ENCODE measurements around the gene CALCOCO1. TPM values are rescaled to one million over a fixed set of nuclear protein-coding genes. Genes with fewer than 3 reads are reported as not detected.

Gene CALCOCO1
- total and polyA plus RNA-seq, 2 experiments from 2014 or later = 155 to 243 TPM

GRCh38 chr12:53729644-53730043, 2.4 kb upstream of the CALCOCO1 start:
- no peak overlapping the region for H2AFZ ChIP-seq
- H3K4me2 ChIP-seq (ENCODE audit: unreplicated experiment) = no peak overlapping the region
- DNase-seq = peak; percentile 27
- H3K36me3 ChIP-seq (ENCODE audit: low read depth) = peaks cover 4% of the 10 kb centered on the region
- no peaks in the 10 kb centered on the region for H3K9me3 ChIP-seq (ENCODE audit: low read depth)
- TF ChIP-seq EZH2phosphoT487 (IDR thresholded peaks at IDR 0.05; ENCODE audit: insufficient read depth, low read depth) (no peak), EZH2 (IDR thresholded peaks at IDR 0.05; ENCODE audit: insufficient read depth, poor library complexity, severe bottlenecking) (no peak)
- peaks cover 25% of the 10 kb centered on the region for H3K79me2 ChIP-seq (ENCODE audit: insufficient read depth)
- in situ Hi-C loops (cut with MboI) = no loop called here
- H3K27ac ChIP-seq = no peak overlapping the region
- H3F3A ChIP-seq (ENCODE audit: insufficient read depth) = peaks cover 10% of the 10 kb centered on the region; the same call in 1 of the 2 replicates
- peaks cover 8% of the 10 kb centered on the region for H3K4me1 ChIP-seq (ENCODE audit: insufficient read depth)
- no peak overlapping the region for H3K9ac ChIP-seq
- no peaks in the 10 kb centered on the region; the same call in 1 of the 2 replicates for H3K27me3 ChIP-seq (replicated peaks; ENCODE audit: insufficient read depth)
- H3K9me2 ChIP-seq (ENCODE audit: insufficient read depth) = no peaks in the 10 kb centered on the region
- no peaks in the 10 kb centered on the region for H4K20me1 ChIP-seq (ENCODE audit: insufficient read depth)
- H3K4me3 ChIP-seq = no peak overlapping the region

- H3K4me3 ChIP-seq = 0 out of 2 replicates have a peak overlapping the region, but pooled peaks have one; percentile 88
Observed at GRCh38 chr12:53728206-53728605, 954 bp upstream of the CALCOCO1 start.

GRCh38 chr12:53726946-53727309, 324 bp downstream of the CALCOCO1 start:
- H3K79me2 ChIP-seq (ENCODE audit: insufficient read depth) = peaks cover 33% of the 10 kb centered on the region
- H3K4me1 ChIP-seq (ENCODE audit: insufficient read depth) = peaks cover 8% of the 10 kb centered on the region
- H3K27me3 ChIP-seq (replicated peaks; ENCODE audit: insufficient read depth) = no peaks in the 10 kb centered on the region
- no peaks in the 10 kb centered on the region for H3K9me3 ChIP-seq (ENCODE audit: low read depth)
- H3K9ac ChIP-seq = peak overlapping the region; percentile 86
- H3K4me3 ChIP-seq = peak overlapping the region; percentile 88
- in situ Hi-C loops (cut with MboI) = no loop called here
- TF ChIP-seq EZH2 (IDR thresholded peaks at IDR 0.05; ENCODE audit: insufficient read depth, poor library complexity, severe bottlenecking) = no peak
- TF ChIP-seq EZH2phosphoT487 (IDR thresholded peaks at IDR 0.05; ENCODE audit: insufficient read depth, low read depth) = no peak
- peak overlapping the region; percentile 73 for H2AFZ ChIP-seq
- 0 to 2% methylated on average over 14 to 15 of the region's 15 CpGs for WGBS, 2 experiments (ENCODE audit: low coverage in 1 of 2, low lambda C conversion rate in 2 of 2, missing lambda C conversion rate in 2 of 2)
- H3K4me2 ChIP-seq (ENCODE audit: unreplicated experiment) = peak overlapping the region; percentile 95
- no peaks in the 10 kb centered on the region for H4K20me1 ChIP-seq (ENCODE audit: insufficient read depth)
- H3K36me3 ChIP-seq (ENCODE audit: low read depth) = peaks cover 25% of the 10 kb centered on the region
- H3F3A ChIP-seq (ENCODE audit: insufficient read depth) = no peaks in the 10 kb centered on the region
- H3K9me2 ChIP-seq (ENCODE audit: insufficient read depth) = no peaks in the 10 kb centered on the region
- peak overlapping the region; percentile 30 for H3K27ac ChIP-seq
- DNase-seq = peak; percentile 52

More at GRCh38 chr12:53728206-53728605, 954 bp upstream of the CALCOCO1 start:
- Histone ChIP-seq H2AFZ (peak overlapping the region; percentile 98), H3K36me3 (ENCODE audit: low read depth) (peaks cover 16% of the 10 kb centered on the region), H4K20me1 (ENCODE audit: insufficient read depth) (no peaks in the 10 kb centered on the region), H3F3A (ENCODE audit: insufficient read depth) (peaks cover 2% of the 10 kb centered on the region; the same call in 1 of the 2 replicates), H3K27me3 (replicated peaks; ENCODE audit: insufficient read depth) (no peaks in the 10 kb centered on the region; the same call in 1 of the 2 replicates), H3K4me2 (ENCODE audit: unreplicated experiment) (peak overlapping the region; percentile 80), H3K9me2 (ENCODE audit: insufficient read depth) (no peaks in the 10 kb centered on the region), H3K27ac (no peak overlapping the region), H3K9me3 (ENCODE audit: low read depth) (no peaks in the 10 kb centered on the region), H3K4me1 (ENCODE audit: insufficient read depth) (peaks cover 8% of the 10 kb centered on the region), H3K79me2 (ENCODE audit: insufficient read depth) (peaks cover 33% of the 10 kb centered on the region), H3K9ac (peak overlapping the region; percentile 59)
- TF ChIP-seq EZH2phosphoT487 (IDR thresholded peaks at IDR 0.05; ENCODE audit: insufficient read depth, low read depth) (no peak), EZH2 (IDR thresholded peaks at IDR 0.05; ENCODE audit: insufficient read depth, poor library complexity, severe bottlenecking) (no peak)
- WGBS, 2 experiments (ENCODE audit: low coverage in 1 of 2, low lambda C conversion rate in 2 of 2, missing lambda C conversion rate in 2 of 2) = 45 to 47% methylated on average over 7 of the region's 7 CpGs
- DNase-seq = no peak
- in situ Hi-C loops (cut with MboI) = no loop called here

DNA sequence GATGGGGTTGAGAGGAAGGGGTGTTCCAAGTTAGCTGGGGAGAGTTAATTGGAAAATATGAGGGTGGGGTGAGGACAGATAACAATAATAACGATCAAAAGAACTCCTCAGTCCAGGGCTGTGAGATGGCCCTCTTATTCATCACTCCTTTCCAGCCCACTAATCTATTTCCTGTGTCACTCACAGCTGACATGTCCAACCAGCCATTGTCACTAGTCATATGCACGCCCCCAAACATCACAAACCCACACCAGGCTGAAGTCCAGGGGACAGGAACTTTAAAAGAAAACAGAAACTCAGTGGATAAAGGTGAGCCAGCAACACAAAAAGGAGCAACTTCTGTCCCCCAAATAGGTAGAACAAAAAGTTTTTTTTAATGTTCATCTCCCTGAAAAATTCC, 911 bp downstream of the CALCOCO1 start:
- DNase-seq = peak; percentile 48
- Histone ChIP-seq H3K4me3 (peak overlapping the region; percentile 88), H3K79me2 (ENCODE audit: insufficient read depth) (peaks cover 33% of the 10 kb centered on the region), H3K9me2 (ENCODE audit: insufficient read depth) (no peaks in the 10 kb centered on the region), H2AFZ (peak overlapping the region; percentile 73), H3K36me3 (ENCODE audit: low read depth) (peaks cover 25% of the 10 kb centered on the region), H3K4me1 (ENCODE audit: insufficient read depth) (peaks cover 8% of the 10 kb centered on the region), H3K4me2 (ENCODE audit: unreplicated experiment) (peak overlapping the region; percentile 95), H4K20me1 (ENCODE audit: insufficient read depth) (no peaks in the 10 kb centered on the region), H3F3A (ENCODE audit: insufficient read depth) (no peaks in the 10 kb centered on the region), H3K27ac (peak overlapping the region; percentile 30), H3K9ac (peak overlapping the region; percentile 86), H3K27me3 (replicated peaks; ENCODE audit: insufficient read depth) (no peaks in the 10 kb centered on the region), H3K9me3 (ENCODE audit: low read depth) (no peaks in the 10 kb centered on the region)
- in situ Hi-C loops (cut with MboI) = no loop called here
- 2 to 6% methylated on average over 2 of the region's 2 CpGs for WGBS, 2 experiments (ENCODE audit: low coverage in 1 of 2, low lambda C conversion rate in 2 of 2, missing lambda C conversion rate in 2 of 2)
- TF ChIP-seq EZH2 (IDR thresholded peaks at IDR 0.05; ENCODE audit: insufficient read depth, poor library complexity, severe bottlenecking) (no peak), EZH2phosphoT487 (IDR thresholded peaks at IDR 0.05; ENCODE audit: insufficient read depth, low read depth) (no peak)

DNA sequence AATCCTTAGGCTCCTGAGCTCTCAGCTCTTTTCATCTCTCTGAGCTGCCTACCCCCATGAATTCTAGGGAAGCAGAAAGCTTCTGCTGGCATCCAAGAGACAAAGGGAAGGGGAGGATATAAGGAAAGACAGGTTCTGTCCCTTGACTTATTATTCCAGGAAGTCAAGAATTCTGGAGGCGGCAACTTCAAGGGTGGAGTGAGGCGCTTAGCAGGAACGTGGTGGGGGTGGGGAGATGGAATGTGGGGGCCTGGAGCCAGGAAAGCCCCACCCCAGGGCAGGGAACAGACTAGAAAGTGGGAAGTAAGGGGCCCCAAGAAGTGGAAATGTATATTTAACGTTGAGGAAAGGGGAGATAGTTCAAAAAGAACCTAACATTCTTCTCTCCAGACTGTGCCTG, 1.4 kb downstream of the CALCOCO1 start:
- H3K9ac ChIP-seq = peak overlapping the region; percentile 86
- H2AFZ ChIP-seq = peak overlapping the region; percentile 73
- H3K4me1 ChIP-seq (ENCODE audit: insufficient read depth) = peaks cover 8% of the 10 kb centered on the region
- H3K36me3 ChIP-seq (ENCODE audit: low read depth) = peaks cover 29% of the 10 kb centered on the region
- DNase-seq = peak; percentile 59
- H3K27ac ChIP-seq = peak overlapping the region; percentile 30
- H3K9me2 ChIP-seq (ENCODE audit: insufficient read depth) = no peaks in the 10 kb centered on the region
- in situ Hi-C loops (cut with MboI) = no loop called here
- H3K27me3 ChIP-seq (replicated peaks; ENCODE audit: insufficient read depth) = no peaks in the 10 kb centered on the region
- H4K20me1 ChIP-seq (ENCODE audit: insufficient read depth) = no peaks in the 10 kb centered on the region
- H3K4me2 ChIP-seq (ENCODE audit: unreplicated experiment) = peak overlapping the region; percentile 95
- H3F3A ChIP-seq (ENCODE audit: insufficient read depth) = no peaks in the 10 kb centered on the region
- TF ChIP-seq EZH2phosphoT487 (IDR thresholded peaks at IDR 0.05; ENCODE audit: insufficient read depth, low read depth) = no peak
- no peak for TF ChIP-seq EZH2 (IDR thresholded peaks at IDR 0.05; ENCODE audit: insufficient read depth, poor library complexity, severe bottlenecking)
- H3K9me3 ChIP-seq (ENCODE audit: low read depth) = no peaks in the 10 kb centered on the region
- peak overlapping the region; percentile 88 for H3K4me3 ChIP-seq
- peaks cover 33% of the 10 kb centered on the region for H3K79me2 ChIP-seq (ENCODE audit: insufficient read depth)
- 2 to 4% methylated on average over 4 of the region's 4 CpGs for WGBS, 2 experiments (ENCODE audit: low coverage in 1 of 2, low lambda C conversion rate in 2 of 2, missing lambda C conversion rate in 2 of 2)
